ENCODE measurements around the gene TBCK.

Gene TBCK

DNA sequence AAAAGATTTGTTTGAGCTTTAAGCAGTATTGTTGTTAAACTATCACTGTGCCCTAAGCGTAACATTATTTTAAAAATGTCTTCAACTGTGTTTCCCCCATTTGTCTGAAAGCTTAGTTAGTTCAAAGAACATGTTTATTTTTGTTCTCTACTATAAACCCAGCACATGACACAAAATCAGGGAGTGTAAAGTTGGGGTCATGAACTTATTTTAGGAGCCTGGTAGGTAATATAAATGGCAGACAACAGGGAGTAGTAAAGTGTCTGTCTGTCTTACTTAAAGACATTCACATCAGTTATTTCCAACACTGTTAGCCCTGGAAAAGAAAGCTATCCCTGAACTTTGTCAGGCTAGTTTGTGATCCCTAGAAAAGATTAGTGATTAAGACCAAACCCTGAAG is 4.2 kb upstream of the TBCK start:
- no peak overlapping the region for H3K27ac ChIP-seq
- no peak for TF ChIP-seq CTCF (conservative IDR thresholded peaks at IDR 0.05)

GRCh38 chr4:106318511-106318910 is 2.5 kb upstream of the TBCK start:
- TF ChIP-seq CTCF (conservative IDR thresholded peaks at IDR 0.05), result no peak
- H3K27ac ChIP-seq, result no peak overlapping the region

GRCh38 chr4:106317815-106318214 is 1.8 kb upstream of the TBCK start:
- TF ChIP-seq CTCF (conservative IDR thresholded peaks at IDR 0.05), result no peak
- H3K27ac ChIP-seq, result no peak overlapping the region

- peak overlapping the region; percentile 97 for H3K27ac ChIP-seq
- no peak for TF ChIP-seq CTCF (conservative IDR thresholded peaks at IDR 0.05)
Measured at GRCh38 chr4:106316773-106317409, 882 bp upstream of the TBCK start.

DNA sequence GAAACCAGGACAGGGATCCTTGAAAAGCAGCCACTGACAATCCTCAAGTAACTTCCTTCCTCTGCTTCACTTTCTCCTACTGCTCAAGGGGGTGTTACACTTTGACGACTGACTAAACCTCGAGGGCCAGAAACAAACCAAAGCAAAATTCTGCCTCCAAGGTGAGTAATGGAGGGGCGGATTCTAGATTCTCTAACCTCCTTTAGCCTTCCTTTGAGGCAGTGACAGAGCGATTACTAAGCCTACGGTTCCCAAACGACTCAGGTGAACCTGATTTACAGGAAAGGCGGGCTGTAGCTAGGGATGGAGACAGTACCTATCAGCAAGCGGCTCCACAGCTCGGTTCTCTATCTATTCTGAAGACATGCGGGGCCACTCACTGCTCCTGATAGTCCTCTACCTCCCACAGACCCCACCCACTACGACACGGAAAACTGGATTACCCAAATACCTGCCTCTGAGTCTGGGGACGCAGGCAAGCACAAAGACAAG is 487 bp downstream of the TBCK start:
- no peak for TF ChIP-seq CTCF (conservative IDR thresholded peaks at IDR 0.05)
- peak overlapping the region; percentile 97 for H3K27ac ChIP-seq

DNA sequence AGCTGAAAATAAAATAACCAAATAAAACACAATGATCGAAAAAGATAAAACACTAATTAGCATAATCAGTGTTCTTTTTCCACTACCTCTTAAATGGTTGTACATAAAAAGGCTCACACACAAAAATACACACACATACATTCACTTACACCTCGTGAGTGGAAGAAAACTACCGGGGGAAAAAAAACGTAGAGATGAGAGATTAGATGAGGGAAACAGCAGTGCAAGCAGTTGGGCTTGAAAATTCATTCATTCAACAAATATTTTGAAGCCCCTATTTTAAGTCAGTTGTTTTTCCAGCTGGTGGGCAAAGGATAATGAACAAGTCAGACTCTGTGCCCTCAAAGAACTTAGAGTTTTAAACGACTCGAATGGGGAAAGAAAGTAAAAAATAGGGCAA is 1.0 kb downstream of the TBCK start:
- peak overlapping the region; percentile 97 for H3K27ac ChIP-seq
- no peak for TF ChIP-seq CTCF (conservative IDR thresholded peaks at IDR 0.05)

- no peak overlapping the region for H3K27ac ChIP-seq
- no peak for TF ChIP-seq CTCF (conservative IDR thresholded peaks at IDR 0.05)
Measured at GRCh38 chr4:106312997-106313522, 2.9 kb downstream of the TBCK start.
